Subcutaneous abdominal adipose tissue (tissue), 5 donors: ENCODE results near the gene BNIP5.
"Not testable (repeated sequence)": the region's sequence is repeated elsewhere in the genome, so short reads cannot be mapped to it uniquely, and the experiment has no call there.

Experiments used
- H3K27ac ChIP-seq: one replicate; pipeline ENCODE4 v1.7.0; 2013; ENCODE audit warnings: low read depth, mild to moderate bottlenecking, inconsistent platforms, low read length, moderate library complexity
- H3K27me3 ChIP-seq, 5 donors: one replicate each; pipeline ENCODE4 v1.7.0; 2013; ENCODE audit warnings: low read length in 5 of 5, inconsistent platforms in 1 of 5; ENCODE audit not compliant: control insufficient read depth in 5 of 5, insufficient read depth in 4 of 5
- H3K36me3 ChIP-seq, 5 donors: one replicate each; pipeline ENCODE4 v1.7.0; 2013; ENCODE audit warnings: low read length in 5 of 5; ENCODE audit not compliant: control insufficient read depth in 5 of 5, insufficient read depth in 5 of 5
- H3K4me1 ChIP-seq, 5 donors: one replicate each; pipeline ENCODE4 v1.7.0; 2013; ENCODE audit warnings: low read length in 5 of 5, mild to moderate bottlenecking in 3 of 5, moderate library complexity in 1 of 5; ENCODE audit not compliant: control insufficient read depth in 5 of 5, insufficient read depth in 5 of 5
- H3K4me3 ChIP-seq, 5 donors: one replicate each; pipeline ENCODE4 v1.7.0; 2013; ENCODE audit warnings: low read length in 5 of 5, low read depth in 1 of 5
- H3K9ac ChIP-seq, 5 donors: one replicate each; pipeline ENCODE4 v1.7.0; 2013; ENCODE audit warnings: low read length in 5 of 5, mild to moderate bottlenecking in 4 of 5, moderate library complexity in 3 of 5
- H3K9me3 ChIP-seq, 5 donors: one replicate each; pipeline ENCODE4 v1.7.0; 2013; ENCODE audit warnings: low read length in 5 of 5; ENCODE audit not compliant: control insufficient read depth in 5 of 5
- donor health status: healthy.
- donor health status: healthy.
- donor health status: healthy.
- donor health status: healthy.
- donor health status: healthy.

Gene BNIP5

GRCh38 chr6:36368421-36368820 lies 31.7 kb upstream of the BNIP5 start:
- Histone ChIP-seq H3K9me3 (no peaks in the 10 kb centered on the region), H3K4me3 (no peak overlapping the region), H3K36me3 (no peaks in the 10 kb centered on the region), H3K4me1 (peaks cover 0 to 4% (median 0%) of the 10 kb centered on the region in 5 donors), H3K9ac (no peak overlapping the region), H3K27me3 (peaks cover 0 to 3% (median 0%) of the 10 kb centered on the region in 5 donors), H3K27ac (no peak overlapping the region)

- peaks cover 0 to 4% (median 0%) of the 10 kb centered on the region in 5 donors for H3K4me1 ChIP-seq
- H3K27me3 ChIP-seq = peaks cover 0 to 4% (median 0%) of the 10 kb centered on the region in 5 donors
- H3K27ac ChIP-seq = no peak overlapping the region
- no peak overlapping the region for H3K9ac ChIP-seq
- H3K36me3 ChIP-seq = no peaks in the 10 kb centered on the region
- H3K4me3 ChIP-seq = no peak overlapping the region
- no peaks in the 10 kb centered on the region for H3K9me3 ChIP-seq
Measured at GRCh38 chr6:36367743-36368142, 31.1 kb upstream of the BNIP5 start.

GRCh38 chr6:36364669-36365479 lies 28.2 kb upstream of the BNIP5 start:
- Histone ChIP-seq H3K4me1 (peaks cover 0 to 9% (median 7%) of the 10 kb centered on the region in 5 donors), H3K36me3 (no peaks in the 10 kb centered on the region), H3K9me3 (no peaks in the 10 kb centered on the region), H3K27ac (no peak overlapping the region), H3K27me3 (peaks cover 0 to 5% (median 0%) of the 10 kb centered on the region in 5 donors), H3K4me3 (no peak overlapping the region), H3K9ac (no peak overlapping the region)

GRCh38 chr6:36364061-36364635 lies 27.5 kb upstream of the BNIP5 start:
- H3K9ac ChIP-seq, H3K27me3 ChIP-seq, H3K9me3 ChIP-seq, H3K36me3 ChIP-seq, H3K4me1 ChIP-seq, H3K4me3 ChIP-seq, H3K27ac ChIP-seq: not testable (repeated sequence)

- H3K9me3 ChIP-seq, H3K27ac ChIP-seq, H3K4me3 ChIP-seq, H3K36me3 ChIP-seq, H3K9ac ChIP-seq: not testable (repeated sequence)
- H3K27me3 ChIP-seq = peaks cover 0 to 12% (median 0%) of the 10 kb centered on the region in 5 donors
- peaks cover 0 to 16% (median 7%) of the 10 kb centered on the region in 5 donors for H3K4me1 ChIP-seq
Measured at GRCh38 chr6:36363371-36363752, 26.7 kb upstream of the BNIP5 start.

GRCh38 chr6:36362551-36363370 lies 26.1 kb upstream of the BNIP5 start:
- Histone ChIP-seq H3K4me3 (no peak overlapping the region), H3K4me1 (peaks cover 0 to 21% (median 7%) of the 10 kb centered on the region in 5 donors), H3K36me3 (no peaks in the 10 kb centered on the region), H3K9ac (no peak overlapping the region), H3K27ac (no peak overlapping the region), H3K9me3 (no peaks in the 10 kb centered on the region), H3K27me3 (peaks cover 0 to 12% (median 0%) of the 10 kb centered on the region in 5 donors)

GRCh38 chr6:36361071-36361470 lies 24.4 kb upstream of the BNIP5 start:
- H3K4me1 ChIP-seq = peaks cover 0 to 16% (median 7%) of the 10 kb centered on the region in 5 donors
- H3K9me3 ChIP-seq = no peaks in the 10 kb centered on the region
- no peak overlapping the region for H3K9ac ChIP-seq
- H3K36me3 ChIP-seq = no peaks in the 10 kb centered on the region
- peaks cover 0 to 16% (median 4%) of the 10 kb centered on the region in 5 donors for H3K27me3 ChIP-seq
- H3K4me3 ChIP-seq = no peak overlapping the region
- no peak overlapping the region for H3K27ac ChIP-seq

- H3K4me1 ChIP-seq = peaks cover 0 to 16% (median 7%) of the 10 kb centered on the region in 5 donors
- H3K9me3 ChIP-seq = no peaks in the 10 kb centered on the region
- H3K27ac ChIP-seq = no peak overlapping the region
- no peaks in the 10 kb centered on the region for H3K36me3 ChIP-seq
- peaks cover 0 to 22% (median 4%) of the 10 kb centered on the region in 5 donors for H3K27me3 ChIP-seq
- H3K9ac ChIP-seq = no peak overlapping the region
- no peak overlapping the region for H3K4me3 ChIP-seq
Measured at GRCh38 chr6:36360241-36361054, 23.8 kb upstream of the BNIP5 start.

GRCh38 chr6:36358226-36358915 lies 21.7 kb upstream of the BNIP5 start:
- Histone ChIP-seq H3K27me3 (peaks cover 0 to 27% (median 6%) of the 10 kb centered on the region in 5 donors), H3K9me3 (no peaks in the 10 kb centered on the region), H3K9ac (no peak overlapping the region), H3K36me3 (no peaks in the 10 kb centered on the region), H3K4me3 (no peak overlapping the region), H3K27ac (no peak overlapping the region), H3K4me1 (peaks cover 0 to 16% (median 7%) of the 10 kb centered on the region in 5 donors)
